Measurements from ENCODE around the gene MISP. TPM values are rescaled to one million over a fixed set of nuclear protein-coding genes. Genes with fewer than 3 reads are reported as not detected.

MISP gene
- total RNA-seq, 2 experiments from 2014 or later = not detected

DNA sequence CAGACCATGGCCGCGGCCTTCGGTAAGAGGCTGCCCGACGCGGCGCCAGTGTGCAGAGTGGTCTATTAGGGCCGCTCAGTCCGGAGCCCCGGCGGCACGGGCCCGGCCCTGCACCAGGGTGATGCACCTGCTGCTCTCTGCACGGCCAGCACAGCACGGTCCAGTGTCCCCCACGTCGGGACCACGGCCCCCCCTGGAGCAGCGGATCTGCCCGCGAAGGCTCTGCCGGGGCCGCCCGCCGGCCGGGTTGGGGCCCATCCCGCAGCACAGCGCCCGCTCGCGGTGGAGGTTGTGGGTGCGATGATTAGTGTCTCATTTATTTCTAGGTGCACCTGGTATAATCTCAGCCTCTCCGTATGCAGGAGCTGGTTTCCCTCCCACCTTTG lies 54.2 kb downstream of the MISP start:
- no peak overlapping the region for H3K4me3 ChIP-seq (ENCODE audit: low read length)
- intact Hi-C loops (cut with DNase I, micrococcal nuclease) = no loop called here
- ChIA-PET CTCF (no interaction called here), POLR2A (no interaction called here)
- Mint-ChIP-seq H3K27ac (peak overlapping the region; percentile 55), H3K4me3 (no peak overlapping the region), H3K27me3 (no peaks in the 10 kb centered on the region), H3K36me3 (ENCODE audit: low read depth) (peaks cover 56% of the 10 kb centered on the region), H3K4me1 (ENCODE audit: low read depth) (peaks cover 40% of the 10 kb centered on the region), H3K9me3 (no peaks in the 10 kb centered on the region)
- H3K36me3 ChIP-seq (ENCODE audit: insufficient read depth, low read length) = peaks cover 85% of the 10 kb centered on the region
- TF ChIP-seq, protein P1, sequence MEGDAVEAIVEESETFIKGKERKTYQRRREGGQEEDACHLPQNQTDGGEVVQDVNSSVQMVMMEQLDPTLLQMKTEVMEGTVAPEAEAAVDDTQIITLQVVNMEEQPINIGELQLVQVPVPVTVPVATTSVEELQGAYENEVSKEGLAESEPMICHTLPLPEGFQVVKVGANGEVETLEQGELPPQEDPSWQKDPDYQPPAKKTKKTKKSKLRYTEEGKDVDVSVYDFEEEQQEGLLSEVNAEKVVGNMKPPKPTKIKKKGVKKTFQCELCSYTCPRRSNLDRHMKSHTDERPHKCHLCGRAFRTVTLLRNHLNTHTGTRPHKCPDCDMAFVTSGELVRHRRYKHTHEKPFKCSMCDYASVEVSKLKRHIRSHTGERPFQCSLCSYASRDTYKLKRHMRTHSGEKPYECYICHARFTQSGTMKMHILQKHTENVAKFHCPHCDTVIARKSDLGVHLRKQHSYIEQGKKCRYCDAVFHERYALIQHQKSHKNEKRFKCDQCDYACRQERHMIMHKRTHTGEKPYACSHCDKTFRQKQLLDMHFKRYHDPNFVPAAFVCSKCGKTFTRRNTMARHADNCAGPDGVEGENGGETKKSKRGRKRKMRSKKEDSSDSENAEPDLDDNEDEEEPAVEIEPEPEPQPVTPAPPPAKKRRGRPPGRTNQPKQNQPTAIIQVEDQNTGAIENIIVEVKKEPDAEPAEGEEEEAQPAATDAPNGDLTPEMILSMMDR (IDR thresholded peaks at IDR 0.05) = no peak
- no peaks in the 10 kb centered on the region for H3K9me3 ChIP-seq (ENCODE audit: control insufficient read depth in 1 of 2, insufficient read depth in 1 of 2, low read length in 2 of 2)
- no peak for ATAC-seq (ENCODE audit: poor library complexity)
- H3K27ac ChIP-seq (ENCODE audit: low read depth in 1 of 2, low read length in 2 of 2) = no peak overlapping the region
- DNase-seq = no peak
- no peaks in the 10 kb centered on the region for H3K27me3 ChIP-seq (ENCODE audit: control insufficient read depth in 1 of 2, insufficient read depth in 2 of 2, low read length in 2 of 2)
- H3K4me1 ChIP-seq (ENCODE audit: insufficient read depth, low read length) = peaks cover 48% of the 10 kb centered on the region

DNA sequence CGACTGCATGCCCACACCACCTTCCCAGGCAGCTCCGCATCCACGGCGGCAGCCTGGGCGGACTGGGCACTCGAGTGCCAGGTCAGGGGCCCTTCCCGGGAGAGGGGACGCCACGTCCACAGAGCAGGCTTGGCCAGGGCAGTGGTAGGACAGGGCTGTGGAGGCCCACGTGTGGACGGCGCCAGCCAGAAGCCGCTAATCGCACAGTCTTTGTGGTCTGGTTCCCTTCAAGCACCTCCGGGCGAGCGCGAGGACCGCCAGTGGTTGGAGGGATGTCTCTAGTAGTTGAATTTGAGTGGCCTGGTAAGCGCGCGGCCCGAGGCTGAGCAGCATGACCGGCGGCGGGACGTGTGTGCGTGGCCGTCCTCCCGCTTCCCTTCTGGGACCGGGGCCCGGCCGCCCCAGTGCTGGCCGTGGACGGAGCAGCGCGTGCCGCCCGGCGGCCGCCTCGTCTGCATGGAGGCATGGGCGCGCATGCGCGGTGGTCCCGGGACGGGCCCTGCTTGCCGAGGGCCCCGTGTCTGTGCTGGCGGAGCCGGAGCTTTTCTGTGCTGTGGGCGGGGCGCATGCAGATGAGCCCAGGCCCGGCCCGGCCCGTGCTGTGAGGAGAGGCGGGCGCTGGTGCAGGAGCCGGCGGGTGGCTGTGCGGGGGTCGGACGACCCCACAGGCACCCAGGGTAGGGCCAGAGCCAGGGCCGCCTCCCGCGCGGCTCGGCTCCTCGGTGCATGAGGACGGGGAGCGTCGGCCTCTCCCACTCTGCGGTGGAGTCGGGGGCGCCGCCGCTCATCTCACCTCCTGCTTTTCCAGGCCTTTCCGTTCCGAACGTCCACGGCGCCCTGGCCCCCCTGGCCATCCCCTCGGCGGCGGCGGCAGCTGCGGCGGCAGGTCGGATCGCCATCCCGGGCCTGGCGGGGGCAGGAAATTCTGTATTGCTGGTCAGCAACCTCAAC lies 55.0 kb downstream of the MISP start:
- TF ChIP-seq, protein P1 (IDR thresholded peaks at IDR 0.05) = no peak
- POLR2A ChIA-PET = no interaction called here

DNA sequence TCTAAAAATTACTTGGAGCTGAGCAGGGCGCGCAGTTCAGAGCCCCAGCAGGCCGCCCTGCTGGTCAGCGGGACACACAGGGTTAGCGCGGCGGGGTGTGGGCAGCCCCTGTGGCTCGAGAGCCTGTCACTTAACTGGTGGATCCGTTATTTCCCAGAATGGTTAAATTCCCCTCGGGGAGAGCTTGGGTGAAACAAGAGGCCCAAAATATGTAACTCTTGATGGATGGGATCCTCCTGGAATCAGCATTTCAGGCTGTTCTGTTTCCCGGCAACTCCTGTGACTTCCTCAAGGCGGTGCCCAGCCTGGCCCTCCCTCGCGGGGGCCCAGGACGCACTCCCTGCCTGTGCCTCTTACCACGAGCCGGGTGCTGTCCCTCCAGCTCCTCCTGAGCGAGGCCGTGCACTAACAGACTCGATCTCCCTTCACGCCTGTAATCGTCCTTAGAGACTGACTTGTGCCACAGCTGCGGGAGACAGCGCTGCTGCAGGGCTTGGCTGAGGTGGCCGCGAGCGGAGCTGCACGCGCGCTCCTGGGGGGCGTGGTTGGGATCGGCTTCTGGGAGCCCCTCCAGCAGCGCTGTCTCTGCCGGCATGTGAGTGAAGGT lies 56.0 kb downstream of the MISP start:
- Histone ChIP-seq H3K4me1 (ENCODE audit: insufficient read depth, low read length) (peaks cover 30% of the 10 kb centered on the region), H3K36me3 (ENCODE audit: insufficient read depth, low read length) (peaks cover 88% of the 10 kb centered on the region), H3K27me3 (ENCODE audit: control insufficient read depth in 1 of 2, insufficient read depth in 2 of 2, low read length in 2 of 2) (no peaks in the 10 kb centered on the region), H3K4me3 (ENCODE audit: low read length) (no peak overlapping the region), H3K27ac (ENCODE audit: low read depth in 1 of 2, low read length in 2 of 2) (no peak overlapping the region), H3K9me3 (ENCODE audit: control insufficient read depth in 1 of 2, insufficient read depth in 1 of 2, low read length in 2 of 2) (peaks cover 0 to 9% of the 10 kb centered on the region in 2 experiments)
- no peak for ATAC-seq (ENCODE audit: poor library complexity)
- POLR2A ChIA-PET = no interaction called here
- H3K4me3 Mint-ChIP-seq = peak overlapping the region; percentile 52
- DNase-seq = no peak
- CTCF ChIA-PET = no interaction called here
- no peaks in the 10 kb centered on the region for H3K9me3 Mint-ChIP-seq
- H3K36me3 Mint-ChIP-seq (ENCODE audit: low read depth) = peaks cover 61% of the 10 kb centered on the region
- TF ChIP-seq, protein P1 (IDR thresholded peaks at IDR 0.05) = no peak
- peak overlapping the region; percentile 58 for H3K27ac Mint-ChIP-seq
- peaks cover 25% of the 10 kb centered on the region for H3K4me1 Mint-ChIP-seq (ENCODE audit: low read depth)
- intact Hi-C loops (cut with DNase I, micrococcal nuclease) = no loop called here
- H3K27me3 Mint-ChIP-seq = no peaks in the 10 kb centered on the region

More for the DNA sequence above, 55.0 kb downstream of the MISP start:
- CTCF ChIA-PET = no interaction called here
- intact Hi-C loops (cut with DNase I, micrococcal nuclease) = no loop called here
- no peak overlapping the region for H3K27ac Mint-ChIP-seq
- no peak for ATAC-seq (ENCODE audit: poor library complexity)
- peaks cover 40% of the 10 kb centered on the region for H3K4me1 ChIP-seq (ENCODE audit: insufficient read depth, low read length)
- H3K4me3 Mint-ChIP-seq = no peak overlapping the region
- no peaks in the 10 kb centered on the region for H3K9me3 Mint-ChIP-seq
- H3K9me3 ChIP-seq (ENCODE audit: control insufficient read depth in 1 of 2, insufficient read depth in 1 of 2, low read length in 2 of 2) = peaks cover 0 to 4% of the 10 kb centered on the region in 2 experiments
- no peak for DNase-seq
- H3K27me3 Mint-ChIP-seq = no peaks in the 10 kb centered on the region
- peaks cover 86% of the 10 kb centered on the region for H3K36me3 ChIP-seq (ENCODE audit: insufficient read depth, low read length)
- H3K36me3 Mint-ChIP-seq (ENCODE audit: low read depth) = peaks cover 57% of the 10 kb centered on the region
- no peak overlapping the region for H3K4me3 ChIP-seq (ENCODE audit: low read length)
- no peak overlapping the region for H3K27ac ChIP-seq (ENCODE audit: low read depth in 1 of 2, low read length in 2 of 2)
- peaks cover 34% of the 10 kb centered on the region for H3K4me1 Mint-ChIP-seq (ENCODE audit: low read depth)
- no peaks in the 10 kb centered on the region for H3K27me3 ChIP-seq (ENCODE audit: control insufficient read depth in 1 of 2, insufficient read depth in 2 of 2, low read length in 2 of 2)

All from CD4-positive, alpha-beta T cell (primary cell).